OCI-M1 (cell line): ENCODE measurements around the gene SLC12A7.
"Not testable (repeated sequence)": the region's sequence is repeated elsewhere in the genome, so short reads cannot be mapped to it uniquely, and the experiment has no call there.

Source experiments
- DNase-seq: peaks from one replicate; lab custom pipeline; 2025; lab: John Stamatoyannopoulos, UW

SLC12A7 gene

GRCh38 chr5:1140818-1141189, 28.9 kb upstream of the SLC12A7 start:
- DNase-seq, result no peak

- peak; percentile 75 for DNase-seq
Observed at GRCh38 chr5:1140171-1140817, 28.4 kb upstream of the SLC12A7 start.

DNA sequence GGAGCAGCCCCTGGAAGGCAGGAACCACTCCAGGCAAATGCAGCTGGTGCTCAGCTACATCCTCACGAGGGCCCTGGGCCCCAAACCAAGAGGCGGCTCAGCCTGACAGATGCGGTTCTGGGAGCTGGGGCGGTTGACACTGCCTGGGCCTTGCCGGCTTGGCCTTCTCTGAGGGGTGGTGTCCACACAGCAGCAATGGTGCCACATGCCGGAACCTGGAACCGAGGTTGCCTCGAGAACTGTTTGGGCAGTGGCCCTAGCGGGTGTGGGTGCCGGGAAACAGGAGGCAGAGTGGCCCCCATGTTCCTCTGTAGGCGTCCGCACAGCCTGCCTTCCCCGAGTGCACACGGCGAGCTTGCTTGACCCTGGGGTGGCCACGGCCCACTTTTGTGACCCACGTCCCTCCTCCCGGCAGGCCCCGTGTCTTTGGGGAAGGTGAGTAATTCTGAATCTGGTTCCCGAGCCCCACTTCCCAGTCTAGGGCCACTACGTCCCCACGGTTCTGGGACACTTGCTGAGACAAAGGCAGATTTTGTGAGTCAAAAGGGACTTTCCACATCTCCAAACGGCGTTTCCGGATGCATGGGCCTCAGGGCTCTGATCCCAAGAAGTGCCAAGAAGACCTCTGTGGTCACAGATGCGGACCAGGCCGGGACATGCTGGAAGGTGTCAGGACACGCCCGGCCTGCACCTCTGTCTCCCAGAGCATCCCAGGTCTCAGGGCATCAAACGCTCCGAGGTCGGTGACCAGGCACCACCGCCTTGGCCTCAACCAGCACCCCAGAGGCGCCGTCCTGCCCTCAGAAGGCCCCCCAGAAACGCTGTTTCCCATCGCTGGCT, 27.7 kb upstream of the SLC12A7 start:
- no peak for DNase-seq

GRCh38 chr5:1138445-1139245, 26.8 kb upstream of the SLC12A7 start:
- no peak for DNase-seq

DNA sequence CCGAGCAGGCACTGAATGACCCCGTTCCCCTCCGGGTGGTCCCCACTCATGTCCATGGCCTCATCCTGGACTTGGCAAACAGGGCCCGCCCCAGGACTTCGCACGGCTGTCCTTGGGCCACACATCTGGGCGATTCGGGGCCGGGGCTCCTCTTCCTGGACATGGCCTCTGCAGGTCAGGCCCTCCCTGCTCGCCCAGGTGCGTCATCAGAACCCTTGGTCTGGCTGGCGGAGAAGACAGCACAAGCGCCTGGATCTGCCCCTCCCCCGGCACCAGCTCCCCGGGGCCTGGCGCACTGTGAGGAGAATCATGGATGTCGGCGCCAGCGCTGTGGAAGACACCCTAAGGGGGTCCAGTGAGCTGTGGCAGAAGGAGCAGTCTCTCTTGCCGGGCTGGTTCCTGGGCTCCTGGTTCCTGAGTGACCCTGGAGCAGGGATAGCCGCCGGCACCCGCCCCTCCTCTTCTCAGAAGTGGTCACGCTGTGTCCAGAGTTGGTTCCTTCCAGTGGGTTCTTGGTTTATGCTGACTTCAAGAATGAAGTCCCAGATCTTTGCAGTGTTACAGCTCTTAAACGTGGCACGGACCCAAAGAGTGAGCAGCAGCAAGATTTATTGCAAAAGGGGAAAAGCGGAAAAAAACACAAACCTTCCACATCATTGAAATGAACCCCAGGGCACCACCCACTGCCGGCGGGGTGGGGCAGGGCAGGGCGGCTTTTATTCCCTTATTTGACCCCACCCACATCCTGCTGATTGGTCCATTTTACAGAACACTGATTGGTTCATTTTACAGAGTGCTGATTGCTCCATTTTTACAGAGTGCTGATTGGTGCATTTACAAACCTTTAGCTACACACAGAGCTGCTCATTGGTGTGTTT, 25.9 kb upstream of the SLC12A7 start:
- DNase-seq, result peak; percentile 30

DNA sequence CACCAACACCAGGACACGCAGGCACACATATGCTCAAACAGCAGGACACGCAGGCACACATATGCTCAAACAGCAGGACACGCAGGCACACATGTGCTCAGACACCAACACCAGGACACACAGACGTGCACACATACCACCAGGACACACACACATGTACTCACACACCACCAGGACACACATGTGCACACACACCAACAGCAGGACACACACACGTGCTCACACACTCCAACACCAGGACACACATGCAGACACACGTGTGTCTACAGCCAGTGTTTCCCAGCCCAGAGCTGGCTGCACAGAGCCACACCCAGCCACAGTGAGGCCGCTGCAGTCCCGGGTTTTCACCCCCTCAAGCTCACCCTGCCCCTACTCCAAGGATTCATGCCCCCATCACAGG, 25.0 kb upstream of the SLC12A7 start:
- DNase-seq, result no peak

- no peak for DNase-seq
Observed at GRCh38 chr5:1135696-1136525, 24.0 kb upstream of the SLC12A7 start.

GRCh38 chr5:1134478-1134877, 22.6 kb upstream of the SLC12A7 start:
- peak; percentile 80 for DNase-seq

DNA sequence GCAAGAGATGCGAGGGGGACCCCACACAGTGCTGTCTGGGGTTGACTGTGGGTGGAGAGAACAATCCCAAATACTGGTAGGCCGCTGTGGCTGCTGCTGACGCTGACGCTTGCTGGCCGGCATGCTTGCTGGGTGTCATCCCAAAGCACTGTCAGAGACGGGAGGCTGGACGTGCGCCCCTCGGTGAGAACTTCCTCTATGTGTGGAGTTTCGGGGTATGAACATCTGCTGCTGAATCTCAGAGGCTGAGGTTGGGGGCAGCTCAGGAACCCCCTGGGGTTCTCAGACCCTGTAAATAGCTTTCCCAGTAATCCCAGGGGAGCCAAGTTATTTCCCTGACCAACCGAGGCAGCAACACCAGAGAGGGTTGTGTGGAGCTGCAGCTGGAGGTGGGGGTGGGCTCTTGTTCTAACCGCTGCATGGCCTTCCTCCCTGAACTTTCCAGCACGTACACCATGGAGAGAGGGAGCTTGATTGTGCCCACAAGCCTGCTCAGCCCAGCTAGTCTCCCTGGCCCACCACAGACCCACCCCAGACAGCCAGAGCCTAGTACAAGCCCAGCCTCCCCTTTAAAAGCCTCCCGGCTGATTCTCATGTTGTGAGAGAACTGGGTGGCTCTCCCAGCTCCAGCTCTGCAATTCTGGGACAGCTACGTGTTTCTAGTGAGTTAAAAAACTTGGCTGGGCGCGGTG, 21.8 kb upstream of the SLC12A7 start:
- no peak for DNase-seq

GRCh38 chr5:1133108-1133507, 21.2 kb upstream of the SLC12A7 start:
- no peak for DNase-seq

DNA sequence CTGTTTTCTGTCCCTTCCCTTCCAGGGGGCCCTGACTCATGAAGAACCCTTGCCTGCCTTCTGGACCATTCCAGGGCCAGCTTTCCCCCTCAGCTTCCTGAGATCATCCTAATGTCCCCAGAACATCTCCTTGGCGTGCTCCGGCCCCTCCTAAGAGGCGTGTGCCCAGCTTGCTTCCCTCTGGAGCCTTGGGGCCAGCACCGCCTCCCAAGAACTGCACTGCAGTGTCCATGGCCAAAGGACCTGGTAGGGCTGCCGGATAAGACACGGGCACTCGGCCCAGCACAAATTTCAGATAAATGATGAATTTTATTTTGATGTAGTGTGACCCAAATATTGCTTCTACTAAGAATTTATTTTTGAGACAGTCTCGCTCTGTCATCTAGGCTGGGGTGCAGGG, 20.7 kb upstream of the SLC12A7 start:
- no peak for DNase-seq

DNA sequence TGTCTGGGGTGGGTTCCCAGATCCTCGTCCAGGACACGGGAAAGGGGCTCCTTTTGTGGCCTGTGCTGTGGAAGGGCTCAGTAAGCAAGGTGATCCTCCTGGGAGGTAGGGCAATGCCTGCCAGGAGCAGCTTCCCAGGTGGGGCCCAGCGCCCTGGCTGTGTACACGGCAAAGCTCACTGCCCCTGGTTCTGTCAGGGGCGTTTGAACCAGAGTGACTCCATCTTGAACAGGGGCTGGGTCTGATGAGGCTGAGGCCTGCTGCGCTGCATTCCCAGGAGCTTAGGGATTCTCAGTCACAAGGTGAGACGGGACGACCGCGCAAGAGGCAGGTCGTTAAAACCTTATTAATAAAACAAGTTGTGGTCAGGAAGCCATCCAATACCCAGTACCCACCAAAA, 19.9 kb upstream of the SLC12A7 start:
- no peak for DNase-seq

DNA sequence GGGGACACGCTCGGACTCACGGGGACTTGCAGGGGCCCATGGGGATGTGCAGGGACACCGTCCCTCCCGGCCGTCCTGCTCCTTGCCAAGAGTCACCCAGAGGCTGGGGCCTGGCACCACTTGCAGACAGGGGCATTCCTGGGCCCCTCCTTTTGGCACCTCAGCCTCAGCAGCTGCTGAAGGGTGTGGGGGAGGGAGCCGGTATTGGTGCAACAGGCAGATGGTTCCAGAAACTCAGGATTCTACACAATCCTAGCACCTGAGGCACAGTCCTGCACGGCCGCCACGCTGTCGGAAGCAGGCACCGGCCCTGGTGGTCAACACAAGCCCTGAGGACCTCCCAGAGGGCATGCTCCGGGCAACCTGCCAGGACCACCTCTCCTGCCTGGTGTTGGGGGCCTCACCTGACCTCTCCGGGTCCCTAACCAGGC, 19.3 kb upstream of the SLC12A7 start:
- no peak for DNase-seq

GRCh38 chr5:1130218-1130946, 18.5 kb upstream of the SLC12A7 start:
- DNase-seq, result no peak

GRCh38 chr5:1129711-1130055, 17.8 kb upstream of the SLC12A7 start:
- DNase-seq, result peak; percentile 5

GRCh38 chr5:1128977-1129710, 17.3 kb upstream of the SLC12A7 start:
- DNase-seq, result no peak

GRCh38 chr5:1127959-1128785, 16.3 kb upstream of the SLC12A7 start:
- no peak for DNase-seq

DNA sequence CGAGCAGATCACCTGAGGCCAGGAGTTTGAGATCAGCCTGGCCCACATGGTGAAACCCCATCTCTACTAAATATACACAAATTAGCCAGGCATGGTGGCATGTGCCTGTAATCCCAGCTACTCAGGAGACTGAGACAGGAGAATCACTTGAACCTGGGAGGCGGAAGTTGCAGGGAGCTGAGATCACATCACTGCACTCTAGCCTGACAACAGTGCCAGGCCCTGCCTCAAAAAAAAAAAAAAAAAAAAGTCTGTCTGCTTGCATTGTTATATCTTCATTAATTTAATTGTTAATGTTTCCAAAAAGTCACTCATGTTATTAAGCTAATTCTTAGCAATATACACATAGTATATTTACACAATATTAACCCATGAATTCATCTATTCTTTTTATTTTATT, 13.8 kb upstream of the SLC12A7 start:
- not testable (repeated sequence) for DNase-seq
